ENCODE data around the gene SEMA6B.

The SEMA6B gene

DNA sequence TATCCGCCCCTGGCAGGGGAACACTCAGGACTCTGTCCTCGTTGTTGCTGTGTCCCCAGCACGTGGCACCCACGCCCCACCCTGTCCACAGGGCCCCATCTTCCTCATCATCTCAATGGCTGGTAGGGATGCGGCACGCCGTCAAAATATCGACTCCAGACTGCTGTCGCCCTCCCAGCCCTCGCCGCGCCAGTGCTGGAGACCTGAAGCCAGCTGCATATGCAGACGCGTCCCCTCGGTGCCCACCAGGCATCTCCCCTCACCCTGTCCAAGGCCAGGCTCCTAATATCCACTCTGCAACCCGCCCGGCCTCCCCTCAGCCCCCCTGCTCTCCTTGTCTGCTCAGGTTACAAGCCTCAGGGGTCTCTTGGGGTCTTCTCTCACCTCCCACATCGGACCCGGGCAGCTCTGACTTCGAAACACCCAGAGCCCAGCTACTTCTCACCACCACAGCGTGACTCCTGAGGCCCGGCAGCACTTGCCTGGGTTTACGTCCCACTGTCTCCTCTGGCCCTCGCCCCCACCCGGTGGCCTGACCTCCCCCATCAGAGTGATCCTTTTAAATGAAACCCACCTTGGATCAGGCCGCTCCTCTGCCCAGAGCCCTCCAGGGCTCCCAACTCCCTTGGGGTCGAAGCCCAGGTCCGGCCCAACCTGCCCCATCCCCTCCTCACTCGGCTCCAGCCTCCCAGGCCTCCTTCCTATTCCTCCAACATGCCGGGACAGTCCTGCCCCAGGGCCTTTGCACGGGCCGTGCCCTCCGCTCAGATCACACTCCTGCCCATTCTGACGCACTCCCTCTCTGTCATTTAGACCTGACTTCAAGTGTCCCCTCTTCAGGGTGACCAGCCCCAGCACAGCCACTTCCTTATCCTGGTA is 53.7 kb downstream of the SEMA6B start:
- no peak for DNase-seq
- TF ChIP-seq, protein P1, sequence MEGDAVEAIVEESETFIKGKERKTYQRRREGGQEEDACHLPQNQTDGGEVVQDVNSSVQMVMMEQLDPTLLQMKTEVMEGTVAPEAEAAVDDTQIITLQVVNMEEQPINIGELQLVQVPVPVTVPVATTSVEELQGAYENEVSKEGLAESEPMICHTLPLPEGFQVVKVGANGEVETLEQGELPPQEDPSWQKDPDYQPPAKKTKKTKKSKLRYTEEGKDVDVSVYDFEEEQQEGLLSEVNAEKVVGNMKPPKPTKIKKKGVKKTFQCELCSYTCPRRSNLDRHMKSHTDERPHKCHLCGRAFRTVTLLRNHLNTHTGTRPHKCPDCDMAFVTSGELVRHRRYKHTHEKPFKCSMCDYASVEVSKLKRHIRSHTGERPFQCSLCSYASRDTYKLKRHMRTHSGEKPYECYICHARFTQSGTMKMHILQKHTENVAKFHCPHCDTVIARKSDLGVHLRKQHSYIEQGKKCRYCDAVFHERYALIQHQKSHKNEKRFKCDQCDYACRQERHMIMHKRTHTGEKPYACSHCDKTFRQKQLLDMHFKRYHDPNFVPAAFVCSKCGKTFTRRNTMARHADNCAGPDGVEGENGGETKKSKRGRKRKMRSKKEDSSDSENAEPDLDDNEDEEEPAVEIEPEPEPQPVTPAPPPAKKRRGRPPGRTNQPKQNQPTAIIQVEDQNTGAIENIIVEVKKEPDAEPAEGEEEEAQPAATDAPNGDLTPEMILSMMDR (IDR thresholded peaks at IDR 0.05; ENCODE audit: low read depth, low read length), result no peak
- Histone ChIP-seq H3K4me3 (ENCODE audit: low read depth, low read length) (no peak overlapping the region), H3K9me3 (ENCODE audit: severe bottlenecking) (no peaks in the 10 kb centered on the region), H3K27me3 (ENCODE audit: insufficient read depth, low read depth, severe bottlenecking) (no peaks in the 10 kb centered on the region), H3K36me3 (peaks cover 44% of the 10 kb centered on the region), H3K27ac (no peak overlapping the region)

DNA sequence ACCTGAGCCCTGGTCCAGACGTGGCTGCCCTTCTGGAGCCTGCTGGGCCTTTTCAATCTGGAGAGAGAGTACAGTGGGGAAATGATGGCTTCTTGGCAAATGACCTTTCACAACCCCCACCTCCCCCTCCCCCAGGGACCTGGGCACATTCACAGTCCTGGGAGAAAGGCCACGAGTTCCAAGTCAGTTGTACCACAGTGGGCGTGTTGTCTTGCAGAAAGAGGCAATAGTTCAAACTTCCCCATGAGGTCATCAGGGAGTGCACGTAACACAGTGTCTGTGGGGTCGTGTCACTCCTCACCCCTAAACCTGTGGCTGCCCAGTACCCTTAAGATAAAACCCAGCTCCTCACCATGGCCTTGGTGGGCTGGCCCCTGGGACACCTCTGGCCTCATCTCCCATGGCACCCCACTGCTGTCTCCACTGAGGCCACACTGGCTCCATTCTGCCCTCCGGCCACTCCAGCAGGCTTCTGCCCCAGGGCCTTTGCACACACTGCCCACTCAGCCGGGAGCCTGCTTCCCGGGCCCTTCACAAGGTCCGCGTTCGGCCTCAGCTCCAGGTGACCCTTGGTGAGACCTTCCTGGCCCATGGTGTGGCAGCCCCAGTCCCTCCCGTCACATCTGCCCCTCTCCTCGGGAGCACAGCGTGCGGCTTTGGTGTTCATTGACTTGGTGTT is 54.5 kb downstream of the SEMA6B start:
- DNase-seq, result no peak

DNA sequence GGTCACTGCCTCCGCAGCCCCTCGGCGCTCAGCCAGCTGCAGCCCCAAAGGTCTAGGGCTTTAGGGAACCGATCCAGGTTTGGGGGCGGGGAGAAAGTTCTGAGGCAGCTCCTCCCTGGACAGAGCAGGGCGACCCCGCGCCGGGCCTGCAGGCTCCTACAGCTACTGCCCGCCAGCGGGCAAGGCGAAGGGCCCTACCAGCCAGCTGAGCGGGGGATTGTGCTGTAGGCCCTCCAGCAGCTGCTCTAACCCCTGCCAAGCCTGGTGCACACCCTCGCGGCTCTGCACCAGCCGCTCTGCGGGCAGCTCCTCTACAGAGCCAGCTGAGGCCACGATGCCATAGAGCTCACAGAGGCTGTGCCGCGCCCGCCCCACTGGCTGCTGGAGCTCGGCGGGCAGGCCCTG is 55.2 kb downstream of the SEMA6B start:
- TF ChIP-seq, protein P1 (IDR thresholded peaks at IDR 0.05; ENCODE audit: low read depth, low read length), result no peak
- no peak overlapping the region for H3K27ac ChIP-seq
- H3K36me3 ChIP-seq, result peaks cover 51% of the 10 kb centered on the region
- no peaks in the 10 kb centered on the region for H3K9me3 ChIP-seq (ENCODE audit: severe bottlenecking)
- H3K27me3 ChIP-seq (ENCODE audit: insufficient read depth, low read depth, severe bottlenecking), result no peaks in the 10 kb centered on the region
- H3K4me3 ChIP-seq (ENCODE audit: low read depth, low read length), result no peak overlapping the region
- no peak for DNase-seq

More for the DNA sequence above, 54.5 kb downstream of the SEMA6B start:
- TF ChIP-seq, protein P1 (IDR thresholded peaks at IDR 0.05; ENCODE audit: low read depth, low read length), result no peak
- Histone ChIP-seq H3K9me3 (ENCODE audit: severe bottlenecking) (no peaks in the 10 kb centered on the region), H3K4me3 (ENCODE audit: low read depth, low read length) (no peak overlapping the region), H3K27me3 (ENCODE audit: insufficient read depth, low read depth, severe bottlenecking) (no peaks in the 10 kb centered on the region), H3K36me3 (peaks cover 48% of the 10 kb centered on the region), H3K27ac (no peak overlapping the region)

DNA sequence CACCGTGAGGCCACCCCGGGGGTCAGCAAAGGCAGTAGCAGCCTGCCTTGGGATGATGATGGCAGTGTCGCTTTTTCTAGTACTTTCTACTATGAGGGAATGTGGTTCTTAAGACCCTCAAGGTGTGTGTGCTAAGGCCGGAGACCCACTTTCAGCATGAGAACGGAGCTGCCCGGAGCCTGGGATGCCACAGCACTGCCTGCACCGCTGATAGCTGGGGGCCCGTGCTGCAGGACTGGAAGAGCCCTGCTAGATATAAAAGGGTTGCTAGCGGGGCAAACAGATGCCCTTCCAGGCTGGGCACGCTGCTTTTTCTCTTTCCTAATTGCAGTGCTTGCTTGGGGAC is 55.7 kb downstream of the SEMA6B start:
- H3K9me3 ChIP-seq (ENCODE audit: severe bottlenecking), result no peaks in the 10 kb centered on the region
- peaks cover 51% of the 10 kb centered on the region for H3K36me3 ChIP-seq
- H3K27me3 ChIP-seq (ENCODE audit: insufficient read depth, low read depth, severe bottlenecking), result no peaks in the 10 kb centered on the region
- H3K27ac ChIP-seq, result no peak overlapping the region
- no peak for DNase-seq
- TF ChIP-seq, protein P1 (IDR thresholded peaks at IDR 0.05; ENCODE audit: low read depth, low read length), result no peak
- no peak overlapping the region for H3K4me3 ChIP-seq (ENCODE audit: low read depth, low read length)

DNA sequence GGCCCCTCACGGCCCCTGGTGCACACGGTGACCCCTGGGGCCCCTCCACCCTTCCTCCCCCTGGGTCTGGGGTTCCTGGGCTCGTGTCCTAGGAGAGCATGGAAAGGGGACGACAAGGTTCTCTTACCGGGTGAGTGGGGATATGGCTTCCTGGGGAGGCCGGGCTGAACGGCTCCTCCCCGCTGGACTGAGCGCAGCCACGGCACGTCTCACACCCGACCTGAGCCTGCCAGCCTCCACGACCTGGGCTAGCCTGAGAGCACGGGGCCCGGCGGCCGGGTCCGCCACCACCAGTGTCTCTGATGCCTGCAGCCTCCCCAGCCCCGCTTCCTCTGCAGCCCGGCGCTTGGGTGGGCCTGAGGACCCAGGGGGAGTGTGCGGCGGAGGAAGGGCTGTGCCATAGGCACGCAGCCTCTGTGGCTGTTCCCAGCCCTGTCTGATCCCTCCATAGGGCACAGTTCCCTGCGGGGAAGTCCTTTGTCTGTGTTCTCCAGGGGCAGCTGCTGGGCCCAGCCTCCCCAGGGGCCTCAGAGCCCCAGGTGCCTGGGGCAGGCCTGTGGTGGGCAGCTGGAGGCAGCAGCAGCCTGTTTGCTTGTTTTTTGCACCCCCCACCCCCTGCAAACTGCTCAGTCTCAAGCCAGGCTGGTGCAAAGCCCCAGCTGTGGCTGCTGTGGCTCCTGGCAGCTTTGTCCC is 56.2 kb downstream of the SEMA6B start:
- no peak for DNase-seq
- no peaks in the 10 kb centered on the region for H3K27me3 ChIP-seq (ENCODE audit: insufficient read depth, low read depth, severe bottlenecking)
- TF ChIP-seq, protein P1 (IDR thresholded peaks at IDR 0.05; ENCODE audit: low read depth, low read length), result no peak
- H3K9me3 ChIP-seq (ENCODE audit: severe bottlenecking), result no peaks in the 10 kb centered on the region
- H3K27ac ChIP-seq, result no peak overlapping the region
- H3K4me3 ChIP-seq (ENCODE audit: low read depth, low read length), result no peak overlapping the region
- peaks cover 53% of the 10 kb centered on the region for H3K36me3 ChIP-seq
